ENCODE results near the gene ARSK.

The ARSK gene

DNA sequence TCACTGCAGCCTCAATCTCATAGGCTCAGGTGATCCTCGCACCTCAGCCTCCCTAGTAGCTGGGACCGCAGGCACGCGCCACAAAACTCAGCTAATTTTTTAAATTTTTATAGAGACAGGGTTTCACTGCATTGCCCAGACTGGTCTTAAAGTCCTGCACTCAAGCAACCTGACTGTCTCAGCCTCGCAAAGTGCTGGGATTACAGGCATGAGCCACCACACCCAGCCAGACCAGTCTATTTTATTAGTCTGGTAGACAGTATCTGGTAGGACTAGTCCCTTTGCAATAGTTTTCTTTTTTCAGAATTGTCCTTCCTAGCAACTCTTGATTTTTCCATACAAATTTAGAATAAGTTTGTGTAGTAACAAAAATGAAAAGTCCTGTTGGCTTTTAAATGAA, 50.9 kb downstream of the ARSK start:
- no peak for DNase-seq (ENCODE audit: low read depth)
- TF ChIP-seq CTCF (IDR thresholded peaks at IDR 0.05; ENCODE audit: control insufficient read depth, insufficient read depth, low read depth, low read length, missing control alignments), result no peak
- no peak overlapping the region for H3K4me3 ChIP-seq (ENCODE audit: control insufficient read depth, low read depth, low read length)

GRCh38 chr5:95606419-95606818, 51.5 kb downstream of the ARSK start:
- no peak for TF ChIP-seq CTCF (IDR thresholded peaks at IDR 0.05; ENCODE audit: control insufficient read depth, insufficient read depth, low read depth, low read length, missing control alignments)
- H3K4me3 ChIP-seq (ENCODE audit: control insufficient read depth, low read depth, low read length), result no peak overlapping the region
- no peak for DNase-seq (ENCODE audit: low read depth)

DNA sequence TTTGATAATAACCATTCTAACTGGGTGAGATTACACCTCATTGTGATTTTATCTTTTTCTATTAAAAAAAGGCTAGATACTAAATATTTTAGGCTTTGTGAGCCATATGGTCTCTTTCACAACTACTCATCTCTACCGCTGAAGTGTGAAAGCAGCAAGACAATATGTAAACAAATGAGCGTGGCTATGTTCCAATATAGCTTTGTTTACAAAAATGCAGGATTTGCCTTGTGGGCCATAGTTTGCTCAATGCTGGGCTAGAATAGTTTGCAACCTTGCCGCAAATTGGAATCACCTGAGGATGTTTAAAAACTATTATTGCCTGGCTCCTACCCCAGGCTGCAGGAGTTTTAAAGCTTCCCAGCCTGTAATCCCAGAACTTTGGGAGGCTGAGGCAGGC, 54.8 kb downstream of the ARSK start:
- TF ChIP-seq CTCF (IDR thresholded peaks at IDR 0.05; ENCODE audit: control insufficient read depth, insufficient read depth, low read depth, low read length, missing control alignments), result no peak
- no peak overlapping the region for H3K4me3 ChIP-seq (ENCODE audit: control insufficient read depth, low read depth, low read length)
- DNase-seq (ENCODE audit: low read depth), result no peak

GRCh38 chr5:95610546-95610945, 55.6 kb downstream of the ARSK start:
- no peak overlapping the region for H3K4me3 ChIP-seq (ENCODE audit: control insufficient read depth, low read depth, low read length)
- DNase-seq (ENCODE audit: low read depth), result no peak
- no peak for TF ChIP-seq CTCF (IDR thresholded peaks at IDR 0.05; ENCODE audit: control insufficient read depth, insufficient read depth, low read depth, low read length, missing control alignments)

DNA sequence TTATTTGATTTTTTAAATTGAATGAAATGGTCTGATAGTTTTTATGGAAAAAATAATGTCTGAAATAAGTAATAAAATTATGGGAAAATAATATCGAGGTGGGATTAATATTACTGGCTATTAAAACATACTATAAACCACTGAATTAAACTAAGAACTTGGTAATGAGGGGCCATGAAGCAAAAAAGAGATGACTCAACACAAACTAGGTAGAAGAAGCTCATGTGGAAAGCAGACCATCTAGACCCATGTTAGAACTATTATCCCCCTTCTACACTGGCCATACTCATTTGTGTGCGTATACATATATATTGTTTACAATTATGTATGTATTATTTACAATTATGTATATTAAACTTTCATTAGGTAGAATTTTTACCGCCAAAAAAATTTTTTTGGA, 56.5 kb downstream of the ARSK start:
- H3K4me3 ChIP-seq (ENCODE audit: control insufficient read depth, low read depth, low read length), result no peak overlapping the region
- TF ChIP-seq CTCF (IDR thresholded peaks at IDR 0.05; ENCODE audit: control insufficient read depth, insufficient read depth, low read depth, low read length, missing control alignments), result no peak
- DNase-seq (ENCODE audit: low read depth), result no peak

GRCh38 chr5:95613514-95613913, 58.6 kb downstream of the ARSK start:
- TF ChIP-seq CTCF (IDR thresholded peaks at IDR 0.05; ENCODE audit: control insufficient read depth, insufficient read depth, low read depth, low read length, missing control alignments), result no peak
- no peak for DNase-seq (ENCODE audit: low read depth)

GRCh38 chr5:95615164-95615467, 60.2 kb downstream of the ARSK start:
- no peak for TF ChIP-seq CTCF (IDR thresholded peaks at IDR 0.05; ENCODE audit: control insufficient read depth, insufficient read depth, low read depth, low read length, missing control alignments)
- no peak for DNase-seq (ENCODE audit: low read depth)
- H3K4me3 ChIP-seq (ENCODE audit: control insufficient read depth, low read depth, low read length), result no peak overlapping the region

More at GRCh38 chr5:95613514-95613913, 58.6 kb downstream of the ARSK start:
- no peak overlapping the region for H3K4me3 ChIP-seq (ENCODE audit: control insufficient read depth, low read depth, low read length)

Measured in AG09309 (cell line).